ENCODE measurements around the gene TLE3. TPM values are rescaled to one million over a fixed set of nuclear protein-coding genes. Genes with fewer than 3 reads are reported as not detected.

TLE3 gene
- total and polyA plus RNA-seq, 9 donors = 17.5 to 70.8 (median 58.9) TPM

GRCh38 chr15:70069716-70070115, 28.0 kb downstream of the TLE3 start:
- no peaks in the 10 kb centered on the region for H3K9me3 ChIP-seq
- H3K4me1 ChIP-seq (ENCODE audit: insufficient read depth) = no peaks in the 10 kb centered on the region
- intact Hi-C loops (cut with DNase I) = loop anchor here in 1 of 4 donors (10.0 kb wide), 2 partner anchors 195 to 595 kb away; no protein-coding TSS in a partner anchor
- H3K27ac ChIP-seq = no peak overlapping the region
- no peaks in the 10 kb centered on the region for H3K36me3 ChIP-seq
- no peak for TF ChIP-seq CTCF (IDR thresholded peaks at IDR 0.05)
- H3K27me3 ChIP-seq = no peaks in the 10 kb centered on the region
- DNase-seq = no peak
- WGBS, 3 donors = 88 to 90% (median 89%) methylated on average over 7 of the region's 7 CpGs
- H3K4me3 ChIP-seq = no peak overlapping the region

DNA sequence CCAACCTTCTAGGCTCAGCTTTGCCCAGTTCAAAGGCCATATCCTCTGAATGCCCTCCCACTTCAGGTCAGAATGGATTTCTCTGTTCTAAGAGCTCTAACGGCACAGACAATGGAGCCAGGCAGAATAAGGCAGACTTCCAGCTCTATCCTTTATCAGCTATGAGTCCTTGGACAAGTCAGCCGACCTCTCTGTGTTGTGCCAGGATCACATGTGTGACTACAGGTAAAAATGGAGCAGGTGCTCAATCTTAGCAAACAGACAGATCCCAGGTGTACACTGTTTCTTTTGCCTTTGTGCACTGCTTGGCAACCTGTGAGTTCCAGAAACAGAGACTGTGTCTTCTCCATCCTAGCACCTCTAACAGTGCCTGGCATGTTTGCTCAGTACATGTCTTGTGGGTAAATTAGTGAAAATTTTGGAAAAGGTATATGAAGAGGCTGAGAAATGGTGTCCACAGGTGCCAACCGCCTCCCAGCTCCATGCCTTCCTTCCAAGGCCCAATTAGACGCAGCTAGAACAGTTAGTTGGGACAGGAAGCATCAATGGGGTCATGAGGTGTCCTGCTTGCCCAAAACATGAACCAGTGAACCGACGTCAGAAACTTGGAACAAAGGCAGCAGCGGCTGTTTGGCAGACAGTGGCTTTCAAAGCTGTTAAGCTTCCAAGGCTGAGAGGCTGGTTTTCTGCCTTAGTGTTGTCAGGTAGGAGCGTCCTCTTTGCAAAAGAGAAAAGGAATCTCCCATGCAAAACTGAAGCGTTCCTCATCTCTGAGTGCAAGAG, 28.7 kb downstream of the TLE3 start:
- 55 to 71% (median 69%) methylated on average over 9 of the region's 9 CpGs for WGBS, 3 donors
- H3K9me3 ChIP-seq = no peaks in the 10 kb centered on the region
- H3K36me3 ChIP-seq = no peaks in the 10 kb centered on the region
- intact Hi-C loops (cut with DNase I) = loop anchor here in 1 of 4 donors (10.0 kb wide), 2 partner anchors 196 to 594 kb away; no protein-coding TSS in a partner anchor
- TF ChIP-seq POLR2A (IDR thresholded peaks at IDR 0.05) (no peak), CTCF (IDR thresholded peaks at IDR 0.05) (no peak), EP300 (IDR thresholded peaks at IDR 0.05) (no peak)
- H3K27ac ChIP-seq = no peak overlapping the region
- H3K4me3 ChIP-seq = no peak overlapping the region
- DNase-seq = peak in 2 of 5 donors; percentile 36 to 64
- no peaks in the 10 kb centered on the region for H3K27me3 ChIP-seq
- H3K4me1 ChIP-seq (ENCODE audit: insufficient read depth) = no peaks in the 10 kb centered on the region

GRCh38 chr15:70067681-70068080, 30.0 kb downstream of the TLE3 start:
- no peak overlapping the region for H3K27ac ChIP-seq
- no peaks in the 10 kb centered on the region for H3K9me3 ChIP-seq
- DNase-seq = no peak
- intact Hi-C loops (cut with DNase I) = loop anchor here in 1 of 4 donors (10.0 kb wide), 2 partner anchors 197 to 593 kb away; no protein-coding TSS in a partner anchor
- no peaks in the 10 kb centered on the region for H3K27me3 ChIP-seq
- WGBS, 3 donors = 94 to 97% (median 96%) methylated on average over 5 to 6 of the region's 6 CpGs
- no peaks in the 10 kb centered on the region for H3K36me3 ChIP-seq
- H3K4me1 ChIP-seq (ENCODE audit: insufficient read depth) = peaks cover 2% of the 10 kb centered on the region
- no peak for TF ChIP-seq POLR2A (IDR thresholded peaks at IDR 0.05)
- TF ChIP-seq CTCF (IDR thresholded peaks at IDR 0.05) = no peak
- TF ChIP-seq EP300 (IDR thresholded peaks at IDR 0.05) = no peak
- H3K4me3 ChIP-seq = no peak overlapping the region

GRCh38 chr15:70067011-70067410, 30.7 kb downstream of the TLE3 start:
- Histone ChIP-seq H3K9me3 (no peaks in the 10 kb centered on the region), H3K4me3 (no peak overlapping the region), H3K36me3 (no peaks in the 10 kb centered on the region), H3K27ac (no peak overlapping the region), H3K27me3 (no peaks in the 10 kb centered on the region), H3K4me1 (ENCODE audit: insufficient read depth) (peaks cover 8% of the 10 kb centered on the region)
- TF ChIP-seq POLR2A (IDR thresholded peaks at IDR 0.05) = no peak
- TF ChIP-seq CTCF (IDR thresholded peaks at IDR 0.05) = no peak
- TF ChIP-seq EP300 (IDR thresholded peaks at IDR 0.05) = no peak
- intact Hi-C loops (cut with DNase I) = loop anchor here in 1 of 4 donors (10.0 kb wide), 2 partner anchors 198 to 592 kb away; no protein-coding TSS in a partner anchor
- DNase-seq = no peak
- 89 to 100% (median 98%) methylated on average over 2 of the region's 2 CpGs for whole genome bisulfite sequencing, 3 donors
